ENCODE data around the gene GPR183. TPM values are rescaled to one million over a fixed set of nuclear protein-coding genes. Genes with fewer than 3 reads are reported as not detected.

GPR183 gene
- total RNA-seq, 1 experiment from 2014 or later: 0.15 TPM

DNA sequence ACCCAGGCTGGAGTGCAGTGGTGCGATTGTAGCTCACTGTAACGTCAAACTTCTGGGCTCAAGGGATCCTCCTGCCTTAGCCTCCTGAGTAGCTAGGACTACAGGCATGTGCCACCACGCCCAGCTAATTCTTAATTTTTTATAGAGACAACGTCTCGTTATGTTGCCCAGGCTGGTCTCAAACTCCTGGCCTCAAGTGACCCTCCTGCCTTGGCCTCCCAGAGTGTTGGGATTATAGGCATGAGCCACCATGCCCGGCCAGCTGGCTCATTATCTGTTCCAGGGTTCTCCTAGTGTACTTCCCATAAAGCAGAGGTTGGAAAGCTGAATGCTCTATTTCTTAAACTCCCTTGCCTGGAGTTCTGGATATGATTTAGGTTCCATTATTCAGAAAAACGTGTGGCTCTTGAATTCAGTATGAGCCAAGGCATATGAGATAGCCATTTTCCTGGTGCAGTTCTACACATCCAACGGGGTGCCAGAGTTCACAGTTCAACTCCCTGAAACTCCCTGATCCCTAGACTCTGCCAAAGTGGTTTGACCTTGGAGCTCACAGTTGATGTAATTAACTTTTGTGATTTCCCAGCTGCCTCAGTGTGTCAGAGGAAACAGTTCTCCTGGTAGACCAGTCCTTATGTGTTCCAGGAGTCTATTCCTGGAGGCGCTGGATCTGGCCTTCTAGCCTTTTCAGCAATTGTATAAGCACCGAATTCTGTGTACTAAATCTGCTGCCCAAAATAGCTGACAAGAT, 21.6 kb downstream of the GPR183 start:
- H3K4me3 ChIP-seq (ENCODE audit: low read depth in 2 of 2, low read length in 2 of 2): no peak overlapping the region
- no peak for TF ChIP-seq POLR2AphosphoS5 (IDR thresholded peaks at IDR 0.05; ENCODE audit: low read depth, low read length)
- ATAC-seq (no peak), DNase-seq (ENCODE audit: low read depth, low spot score) (no peak)
- intact Hi-C loops (cut with micrococcal nuclease; ENCODE audit: unreplicated experiment) (no loop called here), in situ Hi-C loops (cut with HindIII; ENCODE audit: low pct_unique_long_range_greater_than_20kb, low sequenced_read_pairs) (no loop called here)
- H3K4me1 ChIP-seq (ENCODE audit: control insufficient read depth, insufficient read depth, low read length): no peaks in the 10 kb centered on the region
- CTCF ChIA-PET: no interaction called here
- no peak overlapping the region for H3K27ac ChIP-seq (ENCODE audit: low read length)
- no peaks in the 10 kb centered on the region for H3K9me3 ChIP-seq (ENCODE audit: control insufficient read depth, insufficient read depth, low read depth, low read length)
- POLR2A ChIA-PET: no interaction called here
- BruUV-seq (replicated peaks): no TSS peak
- no peaks in the 10 kb centered on the region for H3K36me3 ChIP-seq (ENCODE audit: control insufficient read depth, insufficient read depth, low read length)
- no peaks in the 10 kb centered on the region for H3K27me3 ChIP-seq (ENCODE audit: control insufficient read depth, insufficient read depth, low read length)

DNA sequence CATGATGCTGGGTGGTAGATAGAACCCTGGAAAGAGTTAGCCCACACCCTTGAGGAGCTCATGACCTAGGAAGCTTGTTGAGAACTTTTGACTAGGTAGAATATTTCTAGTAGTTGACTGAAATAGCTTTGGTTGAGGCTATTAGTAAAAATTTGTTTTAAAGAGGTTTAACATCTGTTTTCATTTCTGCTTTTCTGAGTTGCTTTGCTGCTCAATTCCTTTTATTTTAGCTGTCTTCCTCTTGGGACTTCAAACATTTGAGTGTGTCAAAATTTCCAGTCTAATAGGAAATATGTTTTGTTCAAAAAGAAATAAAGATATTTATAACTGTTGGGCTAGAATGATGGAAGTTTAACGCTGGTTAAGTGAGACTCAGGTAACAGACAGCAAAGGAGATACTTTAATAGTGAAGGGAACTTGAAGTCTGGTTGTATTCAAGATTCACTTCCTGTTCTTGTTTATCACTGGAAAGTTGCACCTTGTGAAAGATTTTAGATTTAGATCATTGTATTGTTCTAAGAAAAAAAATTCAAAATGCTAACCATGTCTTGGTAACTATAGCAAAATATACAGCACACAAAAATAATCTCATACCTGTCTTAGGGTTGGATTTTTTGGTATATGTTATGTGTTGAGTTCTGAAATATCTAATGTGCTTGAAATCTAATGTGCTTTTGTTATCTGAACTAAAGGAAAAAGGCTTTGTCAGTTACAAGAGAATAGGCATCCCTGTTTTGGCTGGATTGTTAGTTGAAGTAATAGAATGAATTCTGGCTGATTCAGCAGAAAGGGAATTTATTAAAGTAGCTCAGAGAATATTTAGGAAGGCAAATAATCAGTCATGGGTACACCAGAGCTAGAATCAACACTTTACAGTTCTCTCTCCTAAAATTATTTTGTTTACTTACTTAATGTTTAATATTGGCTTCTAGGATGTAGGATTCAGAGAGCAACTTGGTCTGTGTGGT, 24.7 kb downstream of the GPR183 start:
- H3K36me3 ChIP-seq (ENCODE audit: control insufficient read depth, insufficient read depth, low read length): no peaks in the 10 kb centered on the region
- no TSS peak for BruUV-seq (replicated peaks)
- CTCF ChIA-PET: no interaction called here
- intact Hi-C loops (cut with micrococcal nuclease; ENCODE audit: unreplicated experiment): no loop called here
- H3K4me1 ChIP-seq (ENCODE audit: control insufficient read depth, insufficient read depth, low read length): no peaks in the 10 kb centered on the region
- TF ChIP-seq, protein P1, sequence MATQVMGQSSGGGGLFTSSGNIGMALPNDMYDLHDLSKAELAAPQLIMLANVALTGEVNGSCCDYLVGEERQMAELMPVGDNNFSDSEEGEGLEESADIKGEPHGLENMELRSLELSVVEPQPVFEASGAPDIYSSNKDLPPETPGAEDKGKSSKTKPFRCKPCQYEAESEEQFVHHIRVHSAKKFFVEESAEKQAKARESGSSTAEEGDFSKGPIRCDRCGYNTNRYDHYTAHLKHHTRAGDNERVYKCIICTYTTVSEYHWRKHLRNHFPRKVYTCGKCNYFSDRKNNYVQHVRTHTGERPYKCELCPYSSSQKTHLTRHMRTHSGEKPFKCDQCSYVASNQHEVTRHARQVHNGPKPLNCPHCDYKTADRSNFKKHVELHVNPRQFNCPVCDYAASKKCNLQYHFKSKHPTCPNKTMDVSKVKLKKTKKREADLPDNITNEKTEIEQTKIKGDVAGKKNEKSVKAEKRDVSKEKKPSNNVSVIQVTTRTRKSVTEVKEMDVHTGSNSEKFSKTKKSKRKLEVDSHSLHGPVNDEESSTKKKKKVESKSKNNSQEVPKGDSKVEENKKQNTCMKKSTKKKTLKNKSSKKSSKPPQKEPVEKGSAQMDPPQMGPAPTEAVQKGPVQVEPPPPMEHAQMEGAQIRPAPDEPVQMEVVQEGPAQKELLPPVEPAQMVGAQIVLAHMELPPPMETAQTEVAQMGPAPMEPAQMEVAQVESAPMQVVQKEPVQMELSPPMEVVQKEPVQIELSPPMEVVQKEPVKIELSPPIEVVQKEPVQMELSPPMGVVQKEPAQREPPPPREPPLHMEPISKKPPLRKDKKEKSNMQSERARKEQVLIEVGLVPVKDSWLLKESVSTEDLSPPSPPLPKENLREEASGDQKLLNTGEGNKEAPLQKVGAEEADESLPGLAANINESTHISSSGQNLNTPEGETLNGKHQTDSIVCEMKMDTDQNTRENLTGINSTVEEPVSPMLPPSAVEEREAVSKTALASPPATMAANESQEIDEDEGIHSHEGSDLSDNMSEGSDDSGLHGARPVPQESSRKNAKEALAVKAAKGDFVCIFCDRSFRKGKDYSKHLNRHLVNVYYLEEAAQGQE (IDR thresholded peaks at IDR 0.05; ENCODE audit: insufficient read depth in 1 of 2, low read depth in 2 of 2, low read length in 1 of 2): no peak
- TF ChIP-seq, protein P2, sequence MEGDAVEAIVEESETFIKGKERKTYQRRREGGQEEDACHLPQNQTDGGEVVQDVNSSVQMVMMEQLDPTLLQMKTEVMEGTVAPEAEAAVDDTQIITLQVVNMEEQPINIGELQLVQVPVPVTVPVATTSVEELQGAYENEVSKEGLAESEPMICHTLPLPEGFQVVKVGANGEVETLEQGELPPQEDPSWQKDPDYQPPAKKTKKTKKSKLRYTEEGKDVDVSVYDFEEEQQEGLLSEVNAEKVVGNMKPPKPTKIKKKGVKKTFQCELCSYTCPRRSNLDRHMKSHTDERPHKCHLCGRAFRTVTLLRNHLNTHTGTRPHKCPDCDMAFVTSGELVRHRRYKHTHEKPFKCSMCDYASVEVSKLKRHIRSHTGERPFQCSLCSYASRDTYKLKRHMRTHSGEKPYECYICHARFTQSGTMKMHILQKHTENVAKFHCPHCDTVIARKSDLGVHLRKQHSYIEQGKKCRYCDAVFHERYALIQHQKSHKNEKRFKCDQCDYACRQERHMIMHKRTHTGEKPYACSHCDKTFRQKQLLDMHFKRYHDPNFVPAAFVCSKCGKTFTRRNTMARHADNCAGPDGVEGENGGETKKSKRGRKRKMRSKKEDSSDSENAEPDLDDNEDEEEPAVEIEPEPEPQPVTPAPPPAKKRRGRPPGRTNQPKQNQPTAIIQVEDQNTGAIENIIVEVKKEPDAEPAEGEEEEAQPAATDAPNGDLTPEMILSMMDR (IDR thresholded peaks at IDR 0.05): no peak
- no peak for TF ChIP-seq SIN3A (IDR thresholded peaks at IDR 0.05; ENCODE audit: borderline replicate concordance, insufficient read depth, low read depth, low read length)
- TF ChIP-seq POLR2AphosphoS5 (IDR thresholded peaks at IDR 0.05; ENCODE audit: low read depth, low read length): no peak
- no peak for TF ChIP-seq TCF7L2 (IDR thresholded peaks at IDR 0.05; ENCODE audit: low read depth, low read length)
- H3K9me3 ChIP-seq (ENCODE audit: control insufficient read depth, insufficient read depth, low read depth, low read length): no peaks in the 10 kb centered on the region
- no peak for ATAC-seq
- no peak overlapping the region for H3K27ac ChIP-seq (ENCODE audit: low read length)
- H3K4me3 ChIP-seq (ENCODE audit: low read depth in 2 of 2, low read length in 2 of 2): no peak overlapping the region
- DNase-seq (ENCODE audit: low read depth, low spot score): no peak
- H3K27me3 ChIP-seq (ENCODE audit: control insufficient read depth, insufficient read depth, low read length): no peaks in the 10 kb centered on the region
- in situ Hi-C loops (cut with HindIII; ENCODE audit: low pct_unique_long_range_greater_than_20kb, low sequenced_read_pairs): no loop called here
- POLR2A ChIA-PET: no interaction called here

Measured in Panc1 (cell line).